ENCODE data around the gene TRAK2.

- TF ChIP-seq EP300 (IDR thresholded peaks at IDR 0.05) (no peak), CTCF (IDR thresholded peaks at IDR 0.05) (no peak), POLR2AphosphoS5 (IDR thresholded peaks at IDR 0.05) (no peak), POLR2A (IDR thresholded peaks at IDR 0.05) (no peak)
Observed at GRCh38 chr2:201360256-201360655, 91.0 kb downstream of the TRAK2 start.

All from stomach (tissue), 4 donors.